GM12878 (cell line): ENCODE measurements around the gene HTR7. TPM values are rescaled to one million over a fixed set of nuclear protein-coding genes. Genes with fewer than 3 reads are reported as not detected.

Experiments
- ATAC-seq: fragments of 200-7000 bp; cut with Tn5 transposase; 3 replicates; pipeline ENCODE4 v1.9.1; 2020; ENCODE audit warnings: mild to moderate bottlenecking, moderate library complexity
- BruUV-seq: library from RNA; stranded (reverse); fragments of 400-500 nt; replicated peaks from 2 replicates; lab custom pipeline; 2021; lab: Mats Ljungman, UMichigan
- CTCF ChIA-PET: fragments of 300-600 bp; sonication (Branson Sonifier 250); formaldehyde crosslinking; extraction: SDS; loops from one replicate; lab custom pipeline; 2021; ENCODE audit warnings: inconsistent platforms; lab: Yijun Ruan, JAX
- POLR2A ChIA-PET: fragments of 350-600 bp; formaldehyde crosslinking; extraction: SDS; loops from one replicate; lab custom pipeline; 2021; ENCODE audit warnings: inconsistent platforms; lab: Charles Lee
- RAD21 ChIA-PET: fragments of 300-600 bp; sonication (Branson Sonifier 250); formaldehyde crosslinking; loops from one replicate; lab custom pipeline; 2023; ENCODE audit warnings: antibody characterized with exemption; ENCODE audit not compliant: unreplicated experiment; lab: Charles Lee
- SMC1A ChIA-PET: fragments of 300-600 bp; sonication (Branson Sonifier 250); formaldehyde crosslinking; loops from one replicate; lab custom pipeline; 2023; ENCODE audit not compliant: unreplicated experiment, uncharacterized antibody; lab: Charles Lee
- DNase-seq: peaks from one replicate; pipeline ENCODE4 v3.0.0-alpha.2; 2011; ENCODE audit warnings: low read depth, low spot score
- FAIRE-seq: peaks from 3 replicates; lab custom pipeline; 2011; peaks lifted over from hg19 to GRCh38; lab: Jason Lieb, UNC
- H2AFZ ChIP-seq: 2 replicates; pipeline ENCODE4 v1.6.0; 2011; ENCODE audit warnings: low read depth, low read length, control low read depth; ENCODE audit not compliant: control insufficient read depth
- H3K27ac ChIP-seq: 2 replicates; pipeline ENCODE4 v1.5.1; 2011; ENCODE audit warnings: control low read depth; ENCODE audit not compliant: control insufficient read depth, insufficient read depth
- H3K27me3 ChIP-seq, 2 experiments: replicated peaks in 1 of 2; 2 replicates each; pipeline versions ENCODE4 v1.6.0 to v1.6.1; 2011; ENCODE audit warnings: low read length in 1 of 2; ENCODE audit not compliant: control insufficient read depth in 2 of 2, insufficient read depth in 2 of 2
- H3K36me3 ChIP-seq, 2 experiments: 2 replicates each; pipeline ENCODE4 v1.5.1; 2011; ENCODE audit warnings: low read length in 1 of 2; ENCODE audit not compliant: control insufficient read depth in 2 of 2, insufficient read depth in 2 of 2
- H3K4me1 ChIP-seq: 2 replicates; pipeline ENCODE4 v1.6.1; 2011; ENCODE audit warnings: mild to moderate bottlenecking, low read length, moderate library complexity, mixed read lengths; ENCODE audit not compliant: control insufficient read depth, insufficient read depth
- H3K4me2 ChIP-seq: 2 replicates; pipeline ENCODE4 v1.6.0; 2011; ENCODE audit warnings: control low read depth; ENCODE audit not compliant: control insufficient read depth, insufficient read depth
- H3K4me3 ChIP-seq: fragments of 200-600 bp; sonication (generic); 2 replicates; pipeline ENCODE4 v1.5.1; 2016
- H3K79me2 ChIP-seq: 2 replicates; pipeline ENCODE4 v1.6.0; 2011; ENCODE audit warnings: low read length; ENCODE audit not compliant: control insufficient read depth, insufficient read depth
- H3K9ac ChIP-seq: 2 replicates; pipeline ENCODE4 v1.8.0; 2011; ENCODE audit warnings: low read length, control low read depth, mixed read lengths; ENCODE audit not compliant: control insufficient read depth, insufficient read depth
- H3K9me3 ChIP-seq: replicated peaks from 3 replicates; pipeline ENCODE4 v1.5.1; 2011; ENCODE audit warnings: mild to moderate bottlenecking, low read length; ENCODE audit not compliant: control insufficient read depth, insufficient read depth
- H4K20me1 ChIP-seq: 2 replicates; pipeline ENCODE4 v1.6.0; 2011; ENCODE audit not compliant: control insufficient read depth, insufficient read depth
- BACH1 ChIP-seq: fragments of 450-650 bp; IDR thresholded peaks from 2 replicates; pipeline ENCODE4 v1.6.1; 2017; ENCODE audit warnings: mild to moderate bottlenecking, borderline replicate concordance
- DPF2 ChIP-seq: fragments of 450-650 bp; IDR thresholded peaks from 2 replicates; pipeline ENCODE4 v1.6.1; 2017; ENCODE audit warnings: mild to moderate bottlenecking
- EP300 ChIP-seq, 2 experiments: fragments of 150-350 bp in 1 of 2; IDR thresholded peaks; 2 replicates each; pipeline ENCODE4 v1.6.1; 2011 to 2012; ENCODE audit warnings: low read depth in 2 of 2, low read length in 2 of 2, borderline replicate concordance in 1 of 2, improper control_type of control experiment in 1 of 2, inconsistent platforms in 1 of 2; ENCODE audit not compliant: control insufficient read depth in 1 of 2
- ETV6 ChIP-seq, 2 experiments: fragments of 450-650 bp in 1 of 2; IDR thresholded peaks in 1 of 2; conservative IDR thresholded peaks in 1 of 2; 2 replicates each; pipeline ENCODE4 v1.6.1; 2014; ENCODE audit warnings: antibody characterized with exemption in 1 of 2, borderline replicate concordance in 1 of 2, low read depth in 1 of 2, mild to moderate bottlenecking in 1 of 2, moderate library complexity in 1 of 2
- IRF4 ChIP-seq: IDR thresholded peaks from 2 replicates; pipeline ENCODE4 v1.6.1; 2011; ENCODE audit warnings: low read depth, low read length
- MYC ChIP-seq: IDR thresholded peaks from 2 replicates; pipeline ENCODE4 v1.6.1; 2011; ENCODE audit warnings: mild to moderate bottlenecking, low read length, moderate library complexity, inconsistent platforms; ENCODE audit not compliant: insufficient read depth, insufficient replicate concordance, insufficient read length, severe bottlenecking
- POLR2AphosphoS5 ChIP-seq: IDR thresholded peaks from 2 replicates; pipeline ENCODE4 v1.6.1; 2011; ENCODE audit warnings: mild to moderate bottlenecking, low read length, inconsistent platforms
- WRNIP1 ChIP-seq: IDR thresholded peaks from 2 replicates; pipeline ENCODE4 v1.6.1; 2011; ENCODE audit warnings: low read depth, low read length, improper control_type of control experiment, borderline replicate concordance
- WGBS: methylation state at CpG from one replicate; pipeline ENCODE4 v1.1.6; 2016; ENCODE audit warnings: low lambda C conversion rate; ENCODE audit not compliant: insufficient replicate concordance, insufficient coverage; ENCODE audit errors: missing lambda C conversion rate; 5-methylcytosine and 5-hydroxymethylcytosine counted together
- in situ Hi-C: fragments of 300-500 bp; cut with MboI; formaldehyde crosslinking; loops from 9 replicates; pipeline ENCODE4 v1.14.3; 2018; ENCODE audit warnings: mixed read lengths
- intact Hi-C: fragments of 100-400 bp; cut with micrococcal nuclease; formaldehyde crosslinking; loops from one replicate; pipeline ENCODE4 v1.14.2; 2022; ENCODE audit not compliant: unreplicated experiment
- polyA plus RNA-seq, 11 experiments: library from polyadenylated mRNA; depleted of rRNA in 4 of 11; unstranded in 6 of 11; stranded (reverse) in 5 of 11; fragments of >200 nt; fragmentation: Nextera tagmentation in 4 of 11; fragmentation: Illumina TruSeq in 1 of 11; extraction: Ambion mirVana in 4 of 11; extraction: Trizol in 1 of 11; gene quantifications; 1 replicate in 1 of 11; 2 replicates in 10 of 11; pipeline versions ENCODE4 v1.2.1 to v1.2.3, GENCODE V29; 2011 to 2016; ENCODE audit warnings: inconsistent platforms in 2 of 11, missing spikeins in 2 of 11, low read depth in 1 of 11
- total RNA-seq, 4 experiments: library from RNA; depleted of rRNA in 3 of 4; stranded (reverse); fragments of >200 nt in 3 of 4; fragmentation: Illumina TruSeq in 1 of 4; extraction: Trizol in 1 of 4; gene quantifications; 2 replicates each; pipeline versions ENCODE4 v1.2.1 to v1.2.3, GENCODE V29; 2013 to 2021
- TF ChIP-seq, protein P1 (sequence below): IDR thresholded peaks from 2 replicates; pipeline ENCODE4 v1.6.1; 2012; ENCODE audit warnings: improper control_type of control experiment, low read depth, low read length; ENCODE audit not compliant: insufficient replicate concordance
- TF ChIP-seq, protein P2 (sequence below): IDR thresholded peaks from 2 replicates; pipeline ENCODE4 v1.6.1; 2011; ENCODE audit warnings: borderline replicate concordance, low read depth, mild to moderate bottlenecking, moderate library complexity, low read length; ENCODE audit not compliant: insufficient read depth, poor library complexity, severe bottlenecking
- TF ChIP-seq, protein P3 (sequence below), 3 experiments: IDR thresholded peaks in 2 of 3; conservative IDR thresholded peaks in 1 of 3; 2 replicates each; pipeline ENCODE4 v1.5.1; 2011; ENCODE audit warnings: low read depth in 3 of 3, low read length in 3 of 3, mild to moderate bottlenecking in 3 of 3, control low read depth in 2 of 3, moderate library complexity in 2 of 3, inconsistent platforms in 1 of 3, mixed read lengths in 1 of 3; ENCODE audit not compliant: control insufficient read depth in 2 of 3, insufficient read depth in 1 of 3; ENCODE audit errors: extremely low read depth in 1 of 3

Gene HTR7
- total and polyA plus RNA-seq, 10 of the 15 experiments (the other 5 are each of a cell fraction or from before 2014, with no cell fraction given) = 0.01 to 1.3 (median 0.06) TPM; not detected in 4

DNA sequence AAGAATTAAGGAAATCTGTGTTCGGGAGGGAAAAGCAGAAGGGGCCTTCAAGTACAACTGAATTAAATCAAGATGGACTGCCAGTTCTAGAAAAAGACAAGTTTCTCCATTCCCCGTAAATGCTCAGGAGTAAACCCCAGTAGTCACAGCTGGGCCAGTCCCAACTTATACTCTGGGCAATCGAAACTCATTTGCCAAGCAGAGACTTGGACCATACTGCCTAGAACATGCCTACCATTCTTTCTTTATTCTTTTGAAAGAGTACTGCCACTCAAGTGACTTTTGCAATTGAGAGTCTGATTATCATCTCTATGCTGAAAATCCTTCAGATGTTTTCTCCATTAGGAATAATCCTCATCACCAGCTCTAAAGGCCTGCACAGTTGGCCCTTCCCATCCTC lies 35.4 kb upstream of the HTR7 start (continued):
- TF ChIP-seq, protein P1, sequence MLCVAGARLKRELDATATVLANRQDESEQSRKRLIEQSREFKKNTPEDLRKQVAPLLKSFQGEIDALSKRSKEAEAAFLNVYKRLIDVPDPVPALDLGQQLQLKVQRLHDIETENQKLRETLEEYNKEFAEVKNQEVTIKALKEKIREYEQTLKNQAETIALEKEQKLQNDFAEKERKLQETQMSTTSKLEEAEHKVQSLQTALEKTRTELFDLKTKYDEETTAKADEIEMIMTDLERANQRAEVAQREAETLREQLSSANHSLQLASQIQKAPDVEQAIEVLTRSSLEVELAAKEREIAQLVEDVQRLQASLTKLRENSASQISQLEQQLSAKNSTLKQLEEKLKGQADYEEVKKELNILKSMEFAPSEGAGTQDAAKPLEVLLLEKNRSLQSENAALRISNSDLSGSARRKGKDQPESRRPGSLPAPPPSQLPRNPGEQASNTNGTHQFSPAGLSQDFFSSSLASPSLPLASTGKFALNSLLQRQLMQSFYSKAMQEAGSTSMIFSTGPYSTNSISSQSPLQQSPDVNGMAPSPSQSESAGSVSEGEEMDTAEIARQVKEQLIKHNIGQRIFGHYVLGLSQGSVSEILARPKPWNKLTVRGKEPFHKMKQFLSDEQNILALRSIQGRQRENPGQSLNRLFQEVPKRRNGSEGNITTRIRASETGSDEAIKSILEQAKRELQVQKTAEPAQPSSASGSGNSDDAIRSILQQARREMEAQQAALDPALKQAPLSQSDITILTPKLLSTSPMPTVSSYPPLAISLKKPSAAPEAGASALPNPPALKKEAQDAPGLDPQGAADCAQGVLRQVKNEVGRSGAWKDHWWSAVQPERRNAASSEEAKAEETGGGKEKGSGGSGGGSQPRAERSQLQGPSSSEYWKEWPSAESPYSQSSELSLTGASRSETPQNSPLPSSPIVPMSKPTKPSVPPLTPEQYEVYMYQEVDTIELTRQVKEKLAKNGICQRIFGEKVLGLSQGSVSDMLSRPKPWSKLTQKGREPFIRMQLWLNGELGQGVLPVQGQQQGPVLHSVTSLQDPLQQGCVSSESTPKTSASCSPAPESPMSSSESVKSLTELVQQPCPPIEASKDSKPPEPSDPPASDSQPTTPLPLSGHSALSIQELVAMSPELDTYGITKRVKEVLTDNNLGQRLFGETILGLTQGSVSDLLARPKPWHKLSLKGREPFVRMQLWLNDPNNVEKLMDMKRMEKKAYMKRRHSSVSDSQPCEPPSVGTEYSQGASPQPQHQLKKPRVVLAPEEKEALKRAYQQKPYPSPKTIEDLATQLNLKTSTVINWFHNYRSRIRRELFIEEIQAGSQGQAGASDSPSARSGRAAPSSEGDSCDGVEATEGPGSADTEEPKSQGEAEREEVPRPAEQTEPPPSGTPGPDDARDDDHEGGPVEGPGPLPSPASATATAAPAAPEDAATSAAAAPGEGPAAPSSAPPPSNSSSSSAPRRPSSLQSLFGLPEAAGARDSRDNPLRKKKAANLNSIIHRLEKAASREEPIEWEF = no peak

DNA sequence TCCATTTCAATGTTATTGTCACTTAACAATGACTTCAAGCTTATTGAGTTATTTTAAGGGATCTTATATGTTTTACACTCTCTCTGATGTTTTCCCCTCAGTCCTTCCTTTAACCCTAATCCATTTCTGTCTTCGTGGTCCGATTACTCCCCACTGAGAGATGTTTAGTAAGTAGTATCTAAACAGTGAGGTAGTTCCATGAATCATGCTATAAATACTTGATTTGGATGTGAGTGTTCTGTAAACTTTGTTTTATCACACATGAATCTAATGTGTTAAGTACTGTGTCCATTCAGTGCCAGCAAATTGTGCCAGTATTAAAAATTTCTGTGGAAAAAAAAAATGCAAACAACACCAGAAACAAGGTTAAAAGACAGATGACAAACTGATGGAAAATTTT lies 32.5 kb upstream of the HTR7 start:
- ATAC-seq (no peak), DNase-seq (no peak), FAIRE-seq (no peak)
- Histone ChIP-seq H3K9me3 (no peaks in the 10 kb centered on the region), H3K4me2 (no peak overlapping the region), H3K4me1 (no peaks in the 10 kb centered on the region), H3K27ac (no peak overlapping the region), H4K20me1 (no peaks in the 10 kb centered on the region), H2AFZ (no peak overlapping the region), H3K9ac (no peak overlapping the region), H3K36me3 (peaks cover 11 to 41% of the 10 kb centered on the region in 2 experiments), H3K27me3 (no peaks in the 10 kb centered on the region), H3K4me3 (no peak overlapping the region), H3K79me2 (no peaks in the 10 kb centered on the region)
- ChIA-PET POLR2A (no interaction called here), SMC1A (interaction anchor here (1.7 kb wide), 1 partner anchor 15 kb away, joined by 3 read pairs; no protein-coding TSS in a partner anchor), RAD21 (no interaction called here), CTCF (interaction anchor here (0.8 to 2.0 kb wide), 2 partner anchors 11 to 39 kb away, joined by 3 to 15 read pairs; no protein-coding TSS in a partner anchor)
- intact Hi-C loops (no loop called here), in situ Hi-C loops (loop anchor here (25.0 kb wide), 1 partner anchor 1022 kb away; the partner anchor contains the start of genes BTAF1 and FGFBP3)
- BruUV-seq = no TSS peak
- 98% methylated on average over 2 of the region's 2 CpGs for WGBS
- TF ChIP-seq EP300 (IDR thresholded peaks at IDR 0.05; ENCODE audit: borderline replicate concordance in 1 of 2, control insufficient read depth in 1 of 2, low read depth in 2 of 2, low read length in 2 of 2) (no peak), IRF4 (no peak), BACH1 (no peak), POLR2AphosphoS5 (no peak), WRNIP1 (no peak), DPF2 (no peak), ETV6 (conservative IDR thresholded peaks at IDR 0.05 in 1 of 2, IDR thresholded peaks at IDR 0.05 in 1 of 2; ENCODE audit: borderline replicate concordance in 1 of 2, low read depth in 1 of 2) (no peak), MYC (no peak)
- TF ChIP-seq, protein P2, sequence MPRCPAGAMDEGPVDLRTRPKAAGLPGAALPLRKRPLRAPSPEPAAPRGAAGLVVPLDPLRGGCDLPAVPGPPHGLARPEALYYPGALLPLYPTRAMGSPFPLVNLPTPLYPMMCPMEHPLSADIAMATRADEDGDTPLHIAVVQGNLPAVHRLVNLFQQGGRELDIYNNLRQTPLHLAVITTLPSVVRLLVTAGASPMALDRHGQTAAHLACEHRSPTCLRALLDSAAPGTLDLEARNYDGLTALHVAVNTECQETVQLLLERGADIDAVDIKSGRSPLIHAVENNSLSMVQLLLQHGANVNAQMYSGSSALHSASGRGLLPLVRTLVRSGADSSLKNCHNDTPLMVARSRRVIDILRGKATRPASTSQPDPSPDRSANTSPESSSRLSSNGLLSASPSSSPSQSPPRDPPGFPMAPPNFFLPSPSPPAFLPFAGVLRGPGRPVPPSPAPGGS = no peak
- TF ChIP-seq, protein P3, sequence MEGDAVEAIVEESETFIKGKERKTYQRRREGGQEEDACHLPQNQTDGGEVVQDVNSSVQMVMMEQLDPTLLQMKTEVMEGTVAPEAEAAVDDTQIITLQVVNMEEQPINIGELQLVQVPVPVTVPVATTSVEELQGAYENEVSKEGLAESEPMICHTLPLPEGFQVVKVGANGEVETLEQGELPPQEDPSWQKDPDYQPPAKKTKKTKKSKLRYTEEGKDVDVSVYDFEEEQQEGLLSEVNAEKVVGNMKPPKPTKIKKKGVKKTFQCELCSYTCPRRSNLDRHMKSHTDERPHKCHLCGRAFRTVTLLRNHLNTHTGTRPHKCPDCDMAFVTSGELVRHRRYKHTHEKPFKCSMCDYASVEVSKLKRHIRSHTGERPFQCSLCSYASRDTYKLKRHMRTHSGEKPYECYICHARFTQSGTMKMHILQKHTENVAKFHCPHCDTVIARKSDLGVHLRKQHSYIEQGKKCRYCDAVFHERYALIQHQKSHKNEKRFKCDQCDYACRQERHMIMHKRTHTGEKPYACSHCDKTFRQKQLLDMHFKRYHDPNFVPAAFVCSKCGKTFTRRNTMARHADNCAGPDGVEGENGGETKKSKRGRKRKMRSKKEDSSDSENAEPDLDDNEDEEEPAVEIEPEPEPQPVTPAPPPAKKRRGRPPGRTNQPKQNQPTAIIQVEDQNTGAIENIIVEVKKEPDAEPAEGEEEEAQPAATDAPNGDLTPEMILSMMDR (IDR thresholded peaks at IDR 0.05 in 2 of 3, conservative IDR thresholded peaks at IDR 0.05 in 1 of 3; ENCODE audit: control insufficient read depth in 2 of 3, extremely low read depth in 1 of 3, insufficient read depth in 1 of 3, low read depth in 3 of 3, low read length in 3 of 3) = no peak
